Erythroblast (primary cell): Measurements from ENCODE around the gene LRAT.

Source experiments
- GATA1 ChIP-seq: IDR thresholded peaks from 2 replicates; pipeline ENCODE4 v1.6.1; 2011; ENCODE audit warnings: low read depth, mild to moderate bottlenecking, control low read depth, low read length, moderate library complexity
- POLR2A ChIP-seq: IDR thresholded peaks from 2 replicates; pipeline ENCODE4 v1.6.1; 2011; ENCODE audit warnings: mild to moderate bottlenecking, low read length

GRCh38 chr4:154757713-154758112 lies 13.9 kb downstream of the LRAT start:
- TF ChIP-seq POLR2A (no peak), GATA1 (no peak)
